AG09309 (cell line): ENCODE data around the gene MFNG.

Experiments used
- DNase-seq: peaks from one replicate; pipeline ENCODE4 v3.0.0-alpha.2; 2010; ENCODE audit warnings: low read depth
- H3K4me3 ChIP-seq: 2 replicates; pipeline ENCODE4 v1.5.1; 2011; ENCODE audit warnings: mild to moderate bottlenecking, low read depth, low read length, moderate library complexity; ENCODE audit not compliant: control insufficient read depth
- CTCF ChIP-seq: IDR thresholded peaks from 2 replicates; pipeline ENCODE4 v1.5.1; 2011; ENCODE audit warnings: mild to moderate bottlenecking, low read depth, low read length, inconsistent platforms; ENCODE audit not compliant: insufficient read depth, control insufficient read depth; ENCODE audit errors: missing control alignments

The MFNG gene

GRCh38 chr22:37449331-37450001 lies 36.7 kb downstream of the MFNG start:
- H3K4me3 ChIP-seq = no peak overlapping the region
- no peak for TF ChIP-seq CTCF
- DNase-seq = no peak

- no peak overlapping the region for H3K4me3 ChIP-seq
- DNase-seq = no peak
- TF ChIP-seq CTCF = no peak
These were observed 37.6 kb downstream of the MFNG start for GRCh38 chr22:37448516-37449127.

GRCh38 chr22:37445501-37445900 lies 40.7 kb downstream of the MFNG start:
- TF ChIP-seq CTCF = no peak
- DNase-seq = no peak
- H3K4me3 ChIP-seq = no peak overlapping the region

- no peak for TF ChIP-seq CTCF
- DNase-seq = no peak
- H3K4me3 ChIP-seq = no peak overlapping the region
These were observed 42.2 kb downstream of the MFNG start for GRCh38 chr22:37443977-37444376.

GRCh38 chr22:37443086-37443485 lies 43.1 kb downstream of the MFNG start:
- no peak overlapping the region for H3K4me3 ChIP-seq
- no peak for TF ChIP-seq CTCF
- no peak for DNase-seq

GRCh38 chr22:37442537-37442936 lies 43.6 kb downstream of the MFNG start:
- H3K4me3 ChIP-seq = no peak overlapping the region
- no peak for DNase-seq
- TF ChIP-seq CTCF = no peak
